Ishikawa (cell line): ENCODE measurements around the gene XXYLT1.

Source experiments
- CEBPB ChIP-seq: IDR thresholded peaks from 2 replicates; pipeline ENCODE4 v1.6.1; 2012
- CREB1 ChIP-seq: IDR thresholded peaks from 2 replicates; pipeline ENCODE4 v1.6.1; 2012; ENCODE audit warnings: low read depth
- EGR1 ChIP-seq: IDR thresholded peaks from 2 replicates; pipeline ENCODE4 v1.6.1; 2012
- EP300 ChIP-seq: IDR thresholded peaks from 2 replicates; pipeline ENCODE4 v1.6.1; 2012; ENCODE audit warnings: borderline replicate concordance
- FOXM1 ChIP-seq: IDR thresholded peaks from 2 replicates; pipeline ENCODE4 v1.6.1; 2012; ENCODE audit warnings: low read depth, borderline replicate concordance
- NFIC ChIP-seq: IDR thresholded peaks from 2 replicates; pipeline ENCODE4 v1.6.1; 2012
- RAD21 ChIP-seq: IDR thresholded peaks from 2 replicates; pipeline ENCODE4 v1.6.1; 2012; ENCODE audit warnings: low read depth
- TAF1 ChIP-seq: IDR thresholded peaks from 2 replicates; pipeline ENCODE4 v1.6.1; 2012; ENCODE audit warnings: low read depth, mild to moderate bottlenecking
- TCF12 ChIP-seq: IDR thresholded peaks from 2 replicates; pipeline ENCODE4 v1.6.1; 2012; ENCODE audit warnings: low read depth
- TEAD4 ChIP-seq: IDR thresholded peaks from 2 replicates; pipeline ENCODE4 v1.6.1; 2012
- YY1 ChIP-seq: IDR thresholded peaks from 2 replicates; pipeline ENCODE4 v1.6.1; 2012; ENCODE audit warnings: low read depth
- ZBTB7A ChIP-seq: IDR thresholded peaks from 2 replicates; pipeline ENCODE4 v1.6.1; 2012; ENCODE audit warnings: low read depth
- TF ChIP-seq, protein P1 (sequence below): IDR thresholded peaks from 2 replicates; pipeline ENCODE4 v1.6.1; 2012
- TF ChIP-seq, protein P2 (sequence below): IDR thresholded peaks from 2 replicates; pipeline ENCODE4 v1.6.1; 2012; ENCODE audit warnings: low read depth, mild to moderate bottlenecking
- TF ChIP-seq, protein P3 (sequence below): IDR thresholded peaks from 2 replicates; pipeline ENCODE4 v1.6.1; 2012

The XXYLT1 gene

DNA sequence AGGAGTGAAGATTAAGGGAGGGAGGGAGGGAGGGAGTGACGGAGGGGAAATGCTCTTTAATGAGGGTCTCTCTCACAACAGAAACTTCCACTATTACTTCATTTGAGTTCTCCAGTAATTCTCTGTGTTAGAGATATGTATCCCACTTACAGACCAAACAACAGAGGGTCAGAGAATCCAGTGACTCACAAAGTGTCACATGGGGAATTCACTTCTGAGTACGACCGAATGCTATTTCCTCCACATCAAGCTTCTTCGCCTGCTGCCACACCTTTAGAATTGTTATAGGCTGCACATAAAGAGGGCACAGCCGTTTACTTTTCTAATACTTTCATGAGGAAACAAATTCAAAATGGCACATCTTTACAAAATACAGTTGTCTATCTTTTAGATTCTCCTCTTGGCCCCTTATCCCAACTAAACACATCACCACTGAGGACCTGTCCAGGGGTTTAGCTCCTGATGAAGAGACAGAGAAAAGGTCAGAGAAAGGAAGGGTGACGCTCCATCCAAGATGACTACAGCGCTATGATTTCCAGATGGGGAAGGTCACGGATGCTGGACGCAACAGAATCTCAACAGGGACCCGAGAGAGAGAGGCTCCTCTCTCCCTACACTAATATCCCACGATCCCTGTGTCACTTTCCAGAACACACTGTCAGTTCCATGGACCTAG lies 119.0 kb downstream of the XXYLT1 start:
- TF ChIP-seq, protein P1, sequence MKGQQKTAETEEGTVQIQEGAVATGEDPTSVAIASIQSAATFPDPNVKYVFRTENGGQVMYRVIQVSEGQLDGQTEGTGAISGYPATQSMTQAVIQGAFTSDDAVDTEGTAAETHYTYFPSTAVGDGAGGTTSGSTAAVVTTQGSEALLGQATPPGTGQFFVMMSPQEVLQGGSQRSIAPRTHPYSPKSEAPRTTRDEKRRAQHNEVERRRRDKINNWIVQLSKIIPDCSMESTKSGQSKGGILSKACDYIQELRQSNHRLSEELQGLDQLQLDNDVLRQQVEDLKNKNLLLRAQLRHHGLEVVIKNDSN, result 0 out of 2 replicates have a peak, but pooled peaks have one; percentile 32
- TF ChIP-seq, protein P2, sequence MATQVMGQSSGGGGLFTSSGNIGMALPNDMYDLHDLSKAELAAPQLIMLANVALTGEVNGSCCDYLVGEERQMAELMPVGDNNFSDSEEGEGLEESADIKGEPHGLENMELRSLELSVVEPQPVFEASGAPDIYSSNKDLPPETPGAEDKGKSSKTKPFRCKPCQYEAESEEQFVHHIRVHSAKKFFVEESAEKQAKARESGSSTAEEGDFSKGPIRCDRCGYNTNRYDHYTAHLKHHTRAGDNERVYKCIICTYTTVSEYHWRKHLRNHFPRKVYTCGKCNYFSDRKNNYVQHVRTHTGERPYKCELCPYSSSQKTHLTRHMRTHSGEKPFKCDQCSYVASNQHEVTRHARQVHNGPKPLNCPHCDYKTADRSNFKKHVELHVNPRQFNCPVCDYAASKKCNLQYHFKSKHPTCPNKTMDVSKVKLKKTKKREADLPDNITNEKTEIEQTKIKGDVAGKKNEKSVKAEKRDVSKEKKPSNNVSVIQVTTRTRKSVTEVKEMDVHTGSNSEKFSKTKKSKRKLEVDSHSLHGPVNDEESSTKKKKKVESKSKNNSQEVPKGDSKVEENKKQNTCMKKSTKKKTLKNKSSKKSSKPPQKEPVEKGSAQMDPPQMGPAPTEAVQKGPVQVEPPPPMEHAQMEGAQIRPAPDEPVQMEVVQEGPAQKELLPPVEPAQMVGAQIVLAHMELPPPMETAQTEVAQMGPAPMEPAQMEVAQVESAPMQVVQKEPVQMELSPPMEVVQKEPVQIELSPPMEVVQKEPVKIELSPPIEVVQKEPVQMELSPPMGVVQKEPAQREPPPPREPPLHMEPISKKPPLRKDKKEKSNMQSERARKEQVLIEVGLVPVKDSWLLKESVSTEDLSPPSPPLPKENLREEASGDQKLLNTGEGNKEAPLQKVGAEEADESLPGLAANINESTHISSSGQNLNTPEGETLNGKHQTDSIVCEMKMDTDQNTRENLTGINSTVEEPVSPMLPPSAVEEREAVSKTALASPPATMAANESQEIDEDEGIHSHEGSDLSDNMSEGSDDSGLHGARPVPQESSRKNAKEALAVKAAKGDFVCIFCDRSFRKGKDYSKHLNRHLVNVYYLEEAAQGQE, result no peak

DNA sequence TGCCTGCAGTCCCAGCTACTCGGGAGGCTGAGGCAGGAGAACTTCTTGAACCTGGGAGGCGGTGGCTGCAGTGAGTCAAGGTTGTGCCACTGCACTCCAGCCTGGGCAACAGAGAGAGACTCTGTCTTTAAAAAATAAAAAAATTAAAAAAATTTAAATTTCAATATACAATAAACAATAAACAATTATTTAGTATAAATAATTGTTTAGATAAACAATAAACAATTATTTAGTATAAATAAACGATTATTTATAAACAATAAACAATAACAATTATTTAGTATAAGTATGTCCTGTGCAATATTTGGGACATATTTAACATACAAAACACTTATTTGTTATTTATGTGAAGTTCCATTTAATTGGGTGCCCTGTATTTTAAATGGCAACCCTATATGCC lies 119.6 kb downstream of the XXYLT1 start:
- TF ChIP-seq, protein P1, result no peak
- TF ChIP-seq TEAD4 (no peak), NFIC (no peak), EP300 (no peak), FOXM1 (no peak), CREB1 (no peak), CEBPB (no peak), EGR1 (no peak), TCF12 (no peak)
- TF ChIP-seq, protein P3, sequence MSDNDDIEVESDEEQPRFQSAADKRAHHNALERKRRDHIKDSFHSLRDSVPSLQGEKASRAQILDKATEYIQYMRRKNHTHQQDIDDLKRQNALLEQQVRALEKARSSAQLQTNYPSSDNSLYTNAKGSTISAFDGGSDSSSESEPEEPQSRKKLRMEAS, result no peak

DNA sequence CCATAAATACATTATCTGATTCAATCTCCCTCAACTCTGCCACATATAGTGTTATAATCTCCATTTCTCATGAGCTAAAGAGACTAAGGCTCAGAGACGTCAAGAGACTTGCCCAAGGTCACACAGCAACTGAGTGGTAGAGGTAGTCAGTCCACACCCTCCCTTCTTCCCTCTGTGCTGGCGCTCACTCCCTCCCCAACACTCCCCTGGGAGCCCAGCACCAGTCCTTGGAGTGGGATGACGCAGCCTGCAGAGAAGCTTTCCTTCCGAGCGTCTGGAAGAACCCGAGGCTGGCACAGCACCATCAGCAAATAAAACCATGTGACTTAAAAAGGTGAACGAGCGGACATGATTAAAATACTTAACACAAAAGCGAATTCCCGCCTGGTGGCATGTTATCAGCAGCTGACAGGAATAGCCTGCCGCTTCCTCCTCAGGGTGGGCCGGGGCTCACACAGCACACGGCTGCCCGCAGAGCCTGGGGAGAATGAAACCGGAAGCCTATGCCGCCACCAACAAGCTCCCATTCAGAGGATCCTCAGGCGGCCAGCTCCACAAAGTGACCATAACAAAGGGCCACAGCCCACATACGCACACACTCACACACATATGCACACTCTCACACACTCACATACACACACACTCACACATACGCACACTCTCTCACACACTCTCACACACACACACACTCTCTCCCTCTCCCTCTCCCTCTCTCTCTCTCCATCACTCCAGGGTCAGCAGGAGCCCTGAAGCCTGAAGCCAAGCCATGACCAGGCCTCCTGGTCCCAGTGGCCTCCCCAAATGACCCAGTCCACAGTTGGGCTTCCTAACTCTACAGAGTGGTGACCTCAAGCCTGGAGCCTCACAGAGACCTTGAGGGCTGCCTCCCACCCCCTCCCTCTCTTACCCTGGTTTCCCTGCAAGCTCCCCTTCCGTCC lies 120.5 kb downstream of the XXYLT1 start:
- TF ChIP-seq TAF1 (no peak), TCF12 (no peak), CEBPB (no peak), YY1 (no peak), TEAD4 (no peak), CREB1 (no peak), FOXM1 (no peak), NFIC (no peak), RAD21 (no peak), ZBTB7A (no peak), EP300 (no peak), EGR1 (no peak)
- TF ChIP-seq, protein P1, result no peak
- TF ChIP-seq, protein P3, result no peak
- TF ChIP-seq, protein P2, result no peak

DNA sequence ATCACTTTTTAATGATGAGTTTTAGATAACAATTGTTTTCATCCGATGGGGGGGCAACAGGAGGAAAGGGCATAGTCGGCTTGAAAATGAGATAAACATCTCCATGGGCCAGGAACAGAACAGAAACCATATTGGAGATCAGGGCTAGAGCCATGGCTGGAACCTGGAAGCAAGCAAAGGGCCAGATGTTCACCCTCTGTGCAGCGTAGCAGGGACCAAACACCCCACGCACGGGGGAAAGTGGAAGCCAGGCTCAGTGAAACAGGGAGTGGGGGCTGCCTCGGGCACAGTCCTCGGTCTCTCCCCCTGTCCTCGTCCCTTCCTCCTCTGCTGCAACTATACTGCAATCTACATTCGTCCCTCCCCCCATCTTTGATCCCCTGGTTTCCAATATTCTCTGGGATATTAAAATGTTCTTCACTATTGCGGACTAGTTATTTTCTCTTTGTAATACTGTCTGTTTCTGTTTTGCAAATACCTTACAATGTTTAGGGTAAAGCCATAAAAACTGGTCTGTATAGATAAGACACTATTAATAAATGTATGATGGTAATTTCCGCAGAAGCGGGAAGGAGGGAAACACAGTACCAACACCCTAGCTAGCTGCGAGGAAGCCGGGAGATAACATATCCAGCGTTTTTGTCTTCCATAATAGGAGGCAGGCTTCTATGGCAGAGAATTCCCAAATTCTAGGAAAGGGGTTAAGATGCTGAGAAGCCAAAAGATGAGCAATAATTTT lies 121.5 kb downstream of the XXYLT1 start:
- TF ChIP-seq ZBTB7A, result no peak
- TF ChIP-seq TAF1, result no peak
- no peak for TF ChIP-seq EGR1
- no peak for TF ChIP-seq CEBPB
- TF ChIP-seq, protein P3, result no peak
- TF ChIP-seq YY1, result no peak
- no peak for TF ChIP-seq NFIC
- TF ChIP-seq EP300, result no peak
- TF ChIP-seq FOXM1, result no peak
- no peak for TF ChIP-seq RAD21
- no peak for TF ChIP-seq TEAD4
- TF ChIP-seq, protein P1, result no peak
- TF ChIP-seq TCF12, result no peak
- no peak for TF ChIP-seq CREB1
- TF ChIP-seq, protein P2, result no peak
